Endothelial cell (in vitro differentiated cells): Measurements from ENCODE around the gene TLCD4. TPM values are rescaled to one million over a fixed set of nuclear protein-coding genes. Genes with fewer than 3 reads are reported as not detected.
A peak's percentile ranks its signal among the peaks of the same experiment; 100 is the strongest.
"Not testable (repeated sequence)": the region's sequence is repeated elsewhere in the genome, so short reads cannot be mapped to it uniquely, and the experiment has no call there.

Experiments used
- DNase-seq: peaks from one replicate; pipeline ENCODE4 v3.0.0; 2021; ENCODE audit warnings: low spot score
- H3K27ac Mint-ChIP-seq: one replicate; pipeline ENCODE4 v1.8.0; 2021; ENCODE audit warnings: mixed read lengths, inconsistent platforms; ENCODE audit not compliant: unreplicated experiment
- H3K27me3 Mint-ChIP-seq: one replicate; pipeline ENCODE4 v1.8.0; 2021; ENCODE audit warnings: mild to moderate bottlenecking, moderate library complexity, mixed read lengths, inconsistent platforms; ENCODE audit not compliant: unreplicated experiment
- H3K36me3 Mint-ChIP-seq: one replicate; pipeline ENCODE4 v1.8.0; 2021; ENCODE audit warnings: mild to moderate bottlenecking, low read depth, mixed read lengths, inconsistent platforms; ENCODE audit not compliant: unreplicated experiment
- H3K4me1 Mint-ChIP-seq: one replicate; pipeline ENCODE4 v1.8.0; 2021; ENCODE audit warnings: mild to moderate bottlenecking, mixed read lengths, inconsistent platforms; ENCODE audit not compliant: unreplicated experiment
- H3K4me3 Mint-ChIP-seq: one replicate; pipeline ENCODE4 v1.8.0; 2021; ENCODE audit warnings: mild to moderate bottlenecking, mixed read lengths, inconsistent platforms; ENCODE audit not compliant: unreplicated experiment
- H3K9me3 Mint-ChIP-seq: one replicate; pipeline ENCODE4 v1.8.0; 2021; ENCODE audit warnings: mixed read lengths, inconsistent platforms; ENCODE audit not compliant: unreplicated experiment
- total RNA-seq: library from RNA; stranded (reverse); fragmentation: NEBNext Ultra II Directional; extraction: Animal tissue kit (Norgen Biotek cat#: 25700); gene quantifications from one replicate; pipeline ENCODE4 v1.2.1, GENCODE V29; 2021; ENCODE audit not compliant: unreplicated experiment
- TF ChIP-seq, protein P1 (sequence below): fragments of 200-600 bp; sonication (generic); IDR thresholded peaks from one replicate; pipeline ENCODE4 v1.5.0; 2021; ENCODE audit warnings: antibody characterized with exemption; ENCODE audit not compliant: unreplicated experiment

The TLCD4 gene
- total RNA-seq, 1 donor from 2014 or later, result 0.41 TPM

DNA sequence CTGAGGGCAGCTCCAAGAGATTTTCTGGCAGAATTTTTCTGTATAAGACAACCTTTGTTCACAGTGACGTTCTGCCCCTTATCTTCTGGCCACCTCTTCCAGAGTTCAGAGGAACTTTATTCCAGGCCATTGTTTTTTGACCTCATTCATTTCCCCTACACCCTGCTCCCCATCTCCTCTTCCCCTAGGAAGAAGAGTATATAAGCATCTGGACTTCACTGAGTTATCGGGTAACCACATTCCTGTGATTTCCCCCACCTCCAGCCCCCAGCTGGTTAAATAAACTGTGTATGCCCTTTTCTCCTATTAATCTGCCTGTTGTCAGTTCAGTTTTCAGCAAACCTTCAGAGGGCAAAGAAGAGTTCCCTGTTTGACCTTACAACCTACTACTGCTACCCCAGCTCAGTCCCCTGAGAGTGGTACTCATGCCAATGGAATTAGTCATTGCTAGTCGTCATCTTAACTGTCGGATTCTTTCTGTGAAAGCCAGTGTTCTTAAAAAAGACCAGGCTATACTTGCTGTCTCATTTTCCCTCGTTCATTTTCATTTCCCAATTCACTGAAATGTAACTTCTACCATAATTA, 30.1 kb upstream of the TLCD4 start:
- Mint-ChIP-seq H3K27me3 (peaks cover 2% of the 10 kb centered on the region), H3K9me3 (no peaks in the 10 kb centered on the region), H3K36me3 (no peaks in the 10 kb centered on the region), H3K27ac (no peak overlapping the region), H3K4me3 (no peak overlapping the region), H3K4me1 (peaks cover 8% of the 10 kb centered on the region)
- TF ChIP-seq, protein P1, sequence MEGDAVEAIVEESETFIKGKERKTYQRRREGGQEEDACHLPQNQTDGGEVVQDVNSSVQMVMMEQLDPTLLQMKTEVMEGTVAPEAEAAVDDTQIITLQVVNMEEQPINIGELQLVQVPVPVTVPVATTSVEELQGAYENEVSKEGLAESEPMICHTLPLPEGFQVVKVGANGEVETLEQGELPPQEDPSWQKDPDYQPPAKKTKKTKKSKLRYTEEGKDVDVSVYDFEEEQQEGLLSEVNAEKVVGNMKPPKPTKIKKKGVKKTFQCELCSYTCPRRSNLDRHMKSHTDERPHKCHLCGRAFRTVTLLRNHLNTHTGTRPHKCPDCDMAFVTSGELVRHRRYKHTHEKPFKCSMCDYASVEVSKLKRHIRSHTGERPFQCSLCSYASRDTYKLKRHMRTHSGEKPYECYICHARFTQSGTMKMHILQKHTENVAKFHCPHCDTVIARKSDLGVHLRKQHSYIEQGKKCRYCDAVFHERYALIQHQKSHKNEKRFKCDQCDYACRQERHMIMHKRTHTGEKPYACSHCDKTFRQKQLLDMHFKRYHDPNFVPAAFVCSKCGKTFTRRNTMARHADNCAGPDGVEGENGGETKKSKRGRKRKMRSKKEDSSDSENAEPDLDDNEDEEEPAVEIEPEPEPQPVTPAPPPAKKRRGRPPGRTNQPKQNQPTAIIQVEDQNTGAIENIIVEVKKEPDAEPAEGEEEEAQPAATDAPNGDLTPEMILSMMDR, result no peak
- DNase-seq, result peak; percentile 5

DNA sequence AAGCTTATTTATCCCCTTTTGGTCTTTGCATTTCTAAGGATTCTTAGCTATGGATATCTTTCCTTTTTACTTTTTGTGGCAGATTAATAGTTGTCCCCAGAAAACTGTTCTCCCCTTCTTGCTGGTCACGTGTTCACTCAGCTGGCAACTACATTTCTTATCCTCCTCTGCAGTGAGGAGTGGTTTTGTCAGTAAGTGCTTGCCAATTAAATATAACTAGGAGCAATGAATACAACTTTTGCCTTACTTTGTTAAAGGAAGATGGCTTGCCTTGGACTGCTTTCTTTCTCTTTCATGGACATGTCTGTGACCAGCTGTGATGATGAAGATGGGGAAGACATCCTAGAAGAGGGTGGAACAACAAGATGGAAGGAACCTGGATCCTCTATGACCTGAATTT, 28.9 kb upstream of the TLCD4 start:
- Mint-ChIP-seq H3K27me3 (peaks cover 2% of the 10 kb centered on the region), H3K9me3 (no peaks in the 10 kb centered on the region), H3K36me3 (no peaks in the 10 kb centered on the region), H3K4me3 (no peak overlapping the region), H3K4me1 (peaks cover 8% of the 10 kb centered on the region), H3K27ac (no peak overlapping the region)
- TF ChIP-seq, protein P1, result no peak
- no peak for DNase-seq

DNA sequence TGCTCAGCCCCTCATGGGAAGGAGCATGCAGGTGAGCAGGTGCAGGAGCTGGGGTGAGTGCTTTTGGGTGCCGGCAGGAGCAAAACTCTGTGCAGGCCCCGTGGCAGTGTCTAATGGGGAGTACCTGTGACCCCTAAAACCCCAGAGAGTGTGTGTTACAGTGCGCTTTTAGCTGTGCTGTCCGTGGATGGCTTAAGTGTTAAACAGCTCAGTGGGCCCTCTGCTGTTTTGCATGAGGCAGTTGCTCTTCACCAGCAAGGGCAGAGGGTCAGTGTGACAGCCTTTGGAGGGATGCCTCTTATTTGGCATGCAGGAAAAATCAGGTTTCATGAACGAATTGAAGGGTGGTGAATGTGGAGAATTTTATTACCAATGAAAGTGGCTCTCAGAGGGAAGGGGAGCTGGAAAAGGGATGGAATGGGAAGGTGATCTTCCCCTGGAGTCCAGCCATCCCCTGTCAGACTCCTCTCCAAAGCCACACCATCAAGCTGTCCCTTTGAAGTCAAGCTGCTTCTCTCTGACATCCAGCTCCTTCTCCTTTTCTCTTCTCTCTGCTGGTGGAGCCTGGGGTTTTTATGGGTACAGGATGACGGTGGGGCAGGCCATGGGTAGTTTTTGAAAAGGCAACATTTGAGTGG, 27.4 kb upstream of the TLCD4 start:
- DNase-seq, result no peak
- Mint-ChIP-seq H3K4me3 (no peak overlapping the region), H3K4me1 (peaks cover 8% of the 10 kb centered on the region), H3K27ac (no peak overlapping the region), H3K27me3 (peaks cover 2% of the 10 kb centered on the region), H3K9me3 (no peaks in the 10 kb centered on the region), H3K36me3 (no peaks in the 10 kb centered on the region)
- TF ChIP-seq, protein P1, result no peak

DNA sequence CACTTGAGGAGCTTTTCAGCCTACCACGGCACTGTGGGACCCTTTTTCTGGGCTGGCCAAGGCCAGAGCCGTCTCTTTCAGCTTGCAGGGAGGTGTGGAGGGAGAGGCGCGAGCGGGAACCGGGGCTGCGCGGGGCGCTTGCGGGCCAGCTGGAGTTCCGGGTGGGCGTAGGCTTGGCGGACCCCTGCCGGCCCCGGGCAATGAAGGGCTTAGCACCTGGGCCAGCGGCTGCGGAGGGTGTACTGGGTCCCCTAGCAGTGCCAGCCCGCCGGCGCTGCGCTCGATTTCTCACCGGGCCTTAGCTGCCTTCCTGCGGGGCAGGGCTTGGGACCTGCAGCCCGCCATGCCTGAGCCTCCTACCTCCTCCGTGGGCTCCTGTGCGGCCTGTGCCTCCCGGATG, 25.9 kb upstream of the TLCD4 start:
- H3K4me3 Mint-ChIP-seq, H3K4me1 Mint-ChIP-seq, H3K9me3 Mint-ChIP-seq, H3K27me3 Mint-ChIP-seq, H3K27ac Mint-ChIP-seq, DNase-seq, H3K36me3 Mint-ChIP-seq: not testable (repeated sequence)

DNA sequence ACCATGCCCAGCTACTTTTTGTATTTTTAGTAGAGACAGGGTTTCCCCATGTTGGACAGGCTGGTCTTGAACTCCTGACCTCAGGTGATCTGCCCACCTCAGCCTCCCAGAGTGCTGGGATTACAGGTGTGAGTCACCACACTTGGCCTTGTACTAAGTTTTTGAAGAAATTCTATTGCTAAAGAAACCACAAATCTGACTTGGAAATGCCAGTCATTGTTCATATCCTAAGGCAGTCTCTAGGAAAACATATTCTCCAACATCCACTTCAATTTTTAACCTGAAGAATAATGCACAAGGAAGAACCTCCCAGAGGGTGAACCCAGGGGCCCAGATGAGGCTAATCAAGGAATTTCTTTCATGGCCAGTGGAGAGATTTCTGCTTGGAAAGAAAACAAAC, 24.3 kb upstream of the TLCD4 start:
- H3K27ac Mint-ChIP-seq, result not testable (repeated sequence)

DNA sequence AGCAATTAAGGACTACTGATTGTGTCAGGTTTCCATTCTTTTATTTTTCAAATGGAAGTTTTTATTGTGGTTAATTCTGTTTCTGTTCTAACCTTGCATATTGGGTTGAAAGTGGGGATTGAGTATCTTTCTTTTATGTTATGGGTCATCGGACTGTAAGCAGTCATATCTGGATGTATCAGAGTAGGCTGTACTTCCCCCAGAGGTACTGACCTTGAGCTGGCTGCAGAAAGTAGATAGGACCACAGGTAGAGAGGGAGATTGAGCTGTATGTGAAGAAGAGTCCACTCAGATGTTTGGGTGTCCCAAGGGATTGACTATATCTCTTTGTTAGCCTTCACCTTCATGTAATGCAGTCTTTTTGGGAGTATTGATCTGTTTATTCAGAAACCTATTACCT, 23.9 kb upstream of the TLCD4 start:
- DNase-seq, result no peak
- H3K36me3 Mint-ChIP-seq, result no peaks in the 10 kb centered on the region
- peaks cover 2% of the 10 kb centered on the region for H3K27me3 Mint-ChIP-seq
- H3K9me3 Mint-ChIP-seq, result no peaks in the 10 kb centered on the region
- no peak overlapping the region for H3K27ac Mint-ChIP-seq
- TF ChIP-seq, protein P1, result no peak
- no peak overlapping the region for H3K4me3 Mint-ChIP-seq
- no peaks in the 10 kb centered on the region for H3K4me1 Mint-ChIP-seq

More for the DNA sequence above, 24.3 kb upstream of the TLCD4 start:
- DNase-seq, H3K4me1 Mint-ChIP-seq, H3K9me3 Mint-ChIP-seq, H3K4me3 Mint-ChIP-seq, H3K27me3 Mint-ChIP-seq, H3K36me3 Mint-ChIP-seq: not testable (repeated sequence)
